Measurements from ENCODE around the gene SYNDIG1L.

SYNDIG1L gene

GRCh38 chr14:74424606-74425005 is 1.4 kb downstream of the SYNDIG1L start:
- Histone ChIP-seq H3K36me3 (replicated peaks; ENCODE audit: insufficient read depth, low read length) (no peaks in the 10 kb centered on the region), H2AFZ (ENCODE audit: low read length) (no peak overlapping the region), H3K4me1 (ENCODE audit: low read length) (no peaks in the 10 kb centered on the region), H3F3A (ENCODE audit: insufficient read depth, low read length) (no peaks in the 10 kb centered on the region), H3K27me3 (replicated peaks; ENCODE audit: insufficient read depth, low read length) (peaks cover 13% of the 10 kb centered on the region; the same call in 1 of the 2 replicates), H3K9me3 (replicated peaks; ENCODE audit: insufficient read depth, low read length) (no peaks in the 10 kb centered on the region), H3K79me2 (ENCODE audit: low read length) (no peaks in the 10 kb centered on the region), H3K4me3 (ENCODE audit: low read length) (no peak overlapping the region), H3K9ac (ENCODE audit: low read length) (no peak overlapping the region), H3K9me2 (replicated peaks; ENCODE audit: insufficient read depth, low read length) (no peaks in the 10 kb centered on the region), H4K20me1 (ENCODE audit: insufficient read depth, low read length) (no peaks in the 10 kb centered on the region), H3K4me2 (ENCODE audit: low read depth, low read length) (no peak overlapping the region), H3K27ac (ENCODE audit: low read length) (no peak overlapping the region)
- TF ChIP-seq CTCF (IDR thresholded peaks at IDR 0.05; ENCODE audit: low read length) (no peak), EZH2phosphoT487 (IDR thresholded peaks at IDR 0.05; ENCODE audit: low read length) (no peak), EZH2 (optimal IDR thresholded peaks at IDR 0.05; ENCODE audit: low read depth, low read length) (no peak)
- no peak for DNase-seq

- Histone ChIP-seq H3K36me3 (replicated peaks; ENCODE audit: insufficient read depth, low read length) (no peaks in the 10 kb centered on the region), H3K9ac (ENCODE audit: low read length) (no peak overlapping the region), H2AFZ (ENCODE audit: low read length) (no peak overlapping the region), H3K27me3 (replicated peaks; ENCODE audit: insufficient read depth, low read length) (peaks cover 13% of the 10 kb centered on the region; the same call in 1 of the 2 replicates), H3K4me3 (ENCODE audit: low read length) (no peak overlapping the region), H3K4me1 (ENCODE audit: low read length) (no peaks in the 10 kb centered on the region), H4K20me1 (ENCODE audit: insufficient read depth, low read length) (no peaks in the 10 kb centered on the region), H3K27ac (ENCODE audit: low read length) (no peak overlapping the region), H3K4me2 (ENCODE audit: low read depth, low read length) (no peak overlapping the region), H3K9me2 (replicated peaks; ENCODE audit: insufficient read depth, low read length) (no peaks in the 10 kb centered on the region), H3K9me3 (replicated peaks; ENCODE audit: insufficient read depth, low read length) (no peaks in the 10 kb centered on the region), H3F3A (ENCODE audit: insufficient read depth, low read length) (no peaks in the 10 kb centered on the region), H3K79me2 (ENCODE audit: low read length) (no peaks in the 10 kb centered on the region)
- TF ChIP-seq CTCF (IDR thresholded peaks at IDR 0.05; ENCODE audit: low read length) (no peak), EZH2 (optimal IDR thresholded peaks at IDR 0.05; ENCODE audit: low read depth, low read length) (no peak), EZH2phosphoT487 (IDR thresholded peaks at IDR 0.05; ENCODE audit: low read length) (no peak)
- DNase-seq: no peak
Measured at GRCh38 chr14:74423246-74423645, 2.8 kb downstream of the SYNDIG1L start.

DNA sequence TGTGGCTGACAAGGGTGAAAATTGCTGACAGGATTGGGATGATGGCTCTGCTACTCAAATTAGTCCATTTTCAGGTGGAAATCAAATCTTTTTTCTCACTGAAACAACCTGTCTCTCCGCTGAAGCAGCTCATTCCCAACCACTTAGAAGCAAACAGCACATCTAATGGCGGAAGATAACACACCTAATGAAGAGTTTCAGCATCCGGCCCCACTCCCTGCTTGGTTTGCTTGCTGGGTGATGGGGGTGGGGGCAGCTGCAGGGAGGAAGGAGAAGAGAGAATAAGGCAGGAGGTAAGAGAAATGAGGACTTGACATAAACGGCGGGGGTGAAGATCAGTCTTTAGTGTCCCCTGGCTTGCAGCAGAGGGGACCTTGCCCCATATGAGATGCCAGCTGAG is 4.0 kb downstream of the SYNDIG1L start:
- H3K9me3 ChIP-seq (replicated peaks; ENCODE audit: insufficient read depth, low read length): no peaks in the 10 kb centered on the region
- no peak overlapping the region for H3K4me3 ChIP-seq (ENCODE audit: low read length)
- peaks cover 13% of the 10 kb centered on the region; the same call in 1 of the 2 replicates for H3K27me3 ChIP-seq (replicated peaks; ENCODE audit: insufficient read depth, low read length)
- no peaks in the 10 kb centered on the region for H3K79me2 ChIP-seq (ENCODE audit: low read length)
- H3K36me3 ChIP-seq (replicated peaks; ENCODE audit: insufficient read depth, low read length): no peaks in the 10 kb centered on the region
- H3K9me2 ChIP-seq (replicated peaks; ENCODE audit: insufficient read depth, low read length): no peaks in the 10 kb centered on the region
- H4K20me1 ChIP-seq (ENCODE audit: insufficient read depth, low read length): no peaks in the 10 kb centered on the region
- no peak overlapping the region for H2AFZ ChIP-seq (ENCODE audit: low read length)
- TF ChIP-seq CTCF (IDR thresholded peaks at IDR 0.05; ENCODE audit: low read length) (no peak), EZH2 (optimal IDR thresholded peaks at IDR 0.05; ENCODE audit: low read depth, low read length) (no peak), EZH2phosphoT487 (IDR thresholded peaks at IDR 0.05; ENCODE audit: low read length) (no peak)
- no peak for DNase-seq
- no peak overlapping the region for H3K4me2 ChIP-seq (ENCODE audit: low read depth, low read length)
- no peaks in the 10 kb centered on the region for H3K4me1 ChIP-seq (ENCODE audit: low read length)
- H3K27ac ChIP-seq (ENCODE audit: low read length): no peak overlapping the region
- no peaks in the 10 kb centered on the region for H3F3A ChIP-seq (ENCODE audit: insufficient read depth, low read length)
- H3K9ac ChIP-seq (ENCODE audit: low read length): no peak overlapping the region
